Esophagus muscularis mucosa (tissue), 4 donors: ENCODE measurements around the gene DHX34. TPM values are rescaled to one million over a fixed set of nuclear protein-coding genes. Genes with fewer than 3 reads are reported as not detected.
A peak's percentile ranks its signal among the peaks of the same experiment; 100 is the strongest.

ENCODE experiments used
- DNase-seq: peaks from one replicate; pipeline ENCODE4 v3.0.0-alpha.2; 2017; ENCODE audit errors: extremely low spot score
- H3K27ac ChIP-seq, 4 donors: fragments of 200-600 bp; sonication (generic); replicated peaks in 1 of 4; 1 replicate in 3 of 4; 2 replicates in 1 of 4; pipeline ENCODE4 v1.5.1; 2016 to 2019; ENCODE audit warnings: mild to moderate bottlenecking in 1 of 4
- H3K27me3 ChIP-seq, 4 donors: fragments of 200-600 bp; sonication (generic); one replicate each; pipeline versions ENCODE4 v1.5.1 to v1.6.0; 2016 to 2019
- H3K36me3 ChIP-seq, 4 donors: fragments of 200-600 bp; sonication (generic); one replicate each; pipeline ENCODE4 v1.5.1; 2016 to 2019
- H3K4me1 ChIP-seq, 4 donors: fragments of 200-600 bp; sonication (generic); one replicate each; pipeline ENCODE4 v1.5.1; 2016 to 2019
- H3K4me3 ChIP-seq, 4 donors: fragments of 200-600 bp; sonication (generic); 1 replicate in 2 of 4; 2 replicates in 2 of 4; pipeline ENCODE4 v1.5.1; 2016 to 2019; ENCODE audit warnings: mild to moderate bottlenecking in 4 of 4, moderate library complexity in 1 of 4
- H3K9me3 ChIP-seq, 4 donors: fragments of 200-600 bp; sonication (generic); 1 replicate in 3 of 4; 2 replicates in 1 of 4; pipeline ENCODE4 v1.5.1; 2016 to 2019
- CTCF ChIP-seq, 3 experiments: fragments of 200-600 bp in 2 of 3; fragments of 450-650 bp in 1 of 3; sonication (generic) in 2 of 3; IDR thresholded peaks; one replicate each; pipeline ENCODE4 v1.5.1; 2017 to 2019; ENCODE audit warnings: antibody characterized with exemption in 3 of 3, mild to moderate bottlenecking in 2 of 3, moderate library complexity in 1 of 3
- EP300 ChIP-seq: sonication (generic); formaldehyde crosslinking; IDR thresholded peaks from one replicate; pipeline ENCODE4 v1.6.1; 2017; ENCODE audit warnings: antibody characterized with exemption
- POLR2A ChIP-seq: fragments of 450-650 bp; IDR thresholded peaks from one replicate; pipeline ENCODE4 v1.6.1; 2017; ENCODE audit warnings: antibody characterized with exemption, moderate library complexity, mild to moderate bottlenecking, low read depth
- POLR2AphosphoS5 ChIP-seq, 2 donors: sonication (generic); formaldehyde crosslinking; IDR thresholded peaks; one replicate each; pipeline ENCODE4 v1.6.1; 2017; ENCODE audit warnings: antibody characterized with exemption in 2 of 2
- WGBS: methylation state at CpG from one replicate; pipeline ENCODE4 v1.1.5; 2018; 5-methylcytosine and 5-hydroxymethylcytosine counted together
- intact Hi-C: fragments of 100-400 bp; cut with DNase I; formaldehyde crosslinking; loops from one replicate; pipeline ENCODE4 v1.15.1; 2023
- total RNA-seq, 4 donors: library from RNA; depleted of rRNA; stranded (reverse); fragments of >200 nt; gene quantifications; one replicate each; pipeline versions ENCODE4 v1.1.0 to v1.2.1, GENCODE V29; 2016

Gene DHX34
- total RNA-seq, 4 donors from 2014 or later: 9.1 to 15.6 (median 12.2) TPM

GRCh38 chr19:47427241-47428176 lies 78.4 kb downstream of the DHX34 start:
- intact Hi-C loops: no loop called here
- H3K27ac ChIP-seq: peak overlapping the region; percentile 55 to 76 (median 69)
- H3K27me3 ChIP-seq: peaks cover 5 to 73% (median 27%) of the 10 kb centered on the region in 4 donors
- no peak for TF ChIP-seq EP300
- TF ChIP-seq POLR2AphosphoS5 (IDR thresholded peaks at IDR 0.05): no peak
- peak; percentile 80 to 91 (median 81) for TF ChIP-seq CTCF (IDR thresholded peaks at IDR 0.05)
- no peak for TF ChIP-seq POLR2A
- 4% methylated on average over 17 of the region's 17 CpGs for WGBS
- no peak for DNase-seq
- peaks cover 27 to 39% (median 33%) of the 10 kb centered on the region in 4 donors for H3K4me1 ChIP-seq
- H3K9me3 ChIP-seq: no peaks in the 10 kb centered on the region
- H3K4me3 ChIP-seq: peak overlapping the region; percentile 13 to 29 (median 25)
- H3K36me3 ChIP-seq: no peaks in the 10 kb centered on the region

GRCh38 chr19:47428177-47428894 lies 79.2 kb downstream of the DHX34 start:
- 2% methylated on average over 25 of the region's 27 CpGs for WGBS
- no peaks in the 10 kb centered on the region for H3K36me3 ChIP-seq
- no peaks in the 10 kb centered on the region for H3K9me3 ChIP-seq
- peaks cover 27 to 39% (median 35%) of the 10 kb centered on the region in 4 donors for H3K4me1 ChIP-seq
- peak; percentile 95 for DNase-seq
- H3K27me3 ChIP-seq: peaks cover 5 to 71% (median 21%) of the 10 kb centered on the region in 4 donors
- peak overlapping the region; percentile 55 to 76 (median 69) for H3K27ac ChIP-seq
- intact Hi-C loops: no loop called here
- no peak for TF ChIP-seq EP300
- TF ChIP-seq POLR2AphosphoS5 (IDR thresholded peaks at IDR 0.05): peak in 1 of 2 donors; percentile 6
- peak overlapping the region; percentile 13 to 29 (median 25) for H3K4me3 ChIP-seq

- Histone ChIP-seq H3K27ac (no peak overlapping the region), H3K9me3 (no peaks in the 10 kb centered on the region), H3K36me3 (no peaks in the 10 kb centered on the region), H3K4me3 (no peak overlapping the region), H3K27me3 (peaks cover 5 to 72% (median 14%) of the 10 kb centered on the region in 4 donors), H3K4me1 (peaks cover 27 to 39% (median 35%) of the 10 kb centered on the region in 4 donors)
- TF ChIP-seq CTCF (IDR thresholded peaks at IDR 0.05) (no peak), POLR2AphosphoS5 (IDR thresholded peaks at IDR 0.05) (no peak), POLR2A (no peak), EP300 (no peak)
- no peak for DNase-seq
- intact Hi-C loops: no loop called here
- 39% methylated on average over 9 of the region's 20 CpGs for WGBS
These were observed 80.2 kb downstream of the DHX34 start for GRCh38 chr19:47429140-47429793.

GRCh38 chr19:47430041-47430802 lies 81.1 kb downstream of the DHX34 start:
- no peak for DNase-seq
- peaks cover 27 to 39% (median 35%) of the 10 kb centered on the region in 4 donors for H3K4me1 ChIP-seq
- H3K4me3 ChIP-seq: peak overlapping the region; percentile 27 to 49 (median 32)
- H3K27me3 ChIP-seq: peaks cover 5 to 69% (median 14%) of the 10 kb centered on the region in 4 donors
- H3K36me3 ChIP-seq: no peaks in the 10 kb centered on the region
- WGBS: 17% methylated on average over 40 of the region's 69 CpGs
- intact Hi-C loops: loop anchor here (10.0 kb wide), 2 partner anchors 165 to 355 kb away; no protein-coding TSS in a partner anchor
- TF ChIP-seq POLR2A: no peak
- peak in 1 of 3 experiments; percentile 46 for TF ChIP-seq CTCF (IDR thresholded peaks at IDR 0.05)
- peak in 1 of 2 donors; percentile 44 for TF ChIP-seq POLR2AphosphoS5 (IDR thresholded peaks at IDR 0.05)
- H3K27ac ChIP-seq: no peak overlapping the region
- no peaks in the 10 kb centered on the region for H3K9me3 ChIP-seq
